Lower lobe of right lung (tissue), 2 donors: ENCODE measurements around the gene PTPRCAP. TPM values are rescaled to one million over a fixed set of nuclear protein-coding genes. Genes with fewer than 3 reads are reported as not detected.

Source experiments
- ATAC-seq, 2 donors: fragments of 200-7000 bp; cut with Tn5 transposase; one replicate each; pipeline ENCODE4 v1.9.1; 2020 to 2022; ENCODE audit warnings: mild to moderate bottlenecking in 2 of 2, moderate library complexity in 2 of 2
- DNase-seq: peaks from one replicate; pipeline ENCODE4 v3.0.0-alpha.2; 2020
- H3K27ac ChIP-seq: fragments of 200-600 bp; one replicate; pipeline ENCODE4 v1.8.0; 2022
- H3K27me3 ChIP-seq: fragments of 200-600 bp; one replicate; pipeline ENCODE4 v1.8.0; 2022; ENCODE audit warnings: low read depth
- H3K36me3 ChIP-seq: fragments of 200-600 bp; one replicate; pipeline ENCODE4 v1.8.0; 2022; ENCODE audit warnings: mild to moderate bottlenecking
- H3K4me1 ChIP-seq: fragments of 200-600 bp; one replicate; pipeline ENCODE4 v1.8.0; 2022
- H3K4me3 ChIP-seq: fragments of 200-600 bp; one replicate; pipeline ENCODE4 v1.8.0; 2022; ENCODE audit warnings: mild to moderate bottlenecking
- H3K9me3 ChIP-seq: fragments of 200-600 bp; one replicate; pipeline ENCODE4 v1.8.0; 2022
- CTCF ChIP-seq: fragments of 200-600 bp; IDR thresholded peaks from one replicate; pipeline ENCODE4 v1.8.0; 2022; ENCODE audit warnings: antibody characterized with exemption, mild to moderate bottlenecking
- intact Hi-C: fragments of 100-400 bp; cut with DNase I; formaldehyde crosslinking; loops from one replicate; pipeline ENCODE4 v1.11.0; 2022
- total RNA-seq: library from RNA; stranded (reverse); fragmentation: NEBNext Ultra II Directional; extraction: Animal tissue kit (Norgen Biotek cat#: 25700); gene quantifications from one replicate; pipeline ENCODE4 v1.2.1, GENCODE V29; 2021
- donor health status: DM: no; HTN: yes; CAD: no; lungs with severe emphysema.

PTPRCAP gene
- total RNA-seq, 1 donor from 2014 or later, result 15.7 TPM

DNA sequence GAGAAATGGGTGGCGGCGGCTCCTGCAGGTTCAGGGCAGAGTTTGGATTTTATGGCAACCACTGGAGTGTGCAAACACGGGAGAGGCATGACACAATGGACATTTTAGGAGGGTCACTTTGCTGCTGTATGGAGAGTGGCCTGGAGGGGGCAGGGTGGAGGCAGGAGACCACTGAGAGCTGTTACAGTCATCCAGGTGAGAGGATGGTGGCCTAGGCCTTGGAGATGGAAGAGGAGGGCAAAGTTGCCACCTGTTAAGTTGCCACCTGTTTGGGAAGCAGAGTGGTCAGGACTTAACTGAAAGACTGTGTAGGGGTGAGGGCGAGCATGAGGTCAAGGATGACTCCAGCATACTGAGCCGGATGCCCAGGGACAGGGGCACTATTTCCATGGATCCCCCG, 48.0 kb downstream of the PTPRCAP start:
- intact Hi-C loops, result loop anchor here (5.0 kb wide), 1 partner anchor 37 kb away; the partner anchor contains the start of gene POLD4
- H3K4me3 ChIP-seq, result no peak overlapping the region
- DNase-seq (no peak), ATAC-seq (no peak)
- H3K9me3 ChIP-seq, result no peaks in the 10 kb centered on the region
- H3K36me3 ChIP-seq, result no peaks in the 10 kb centered on the region
- peak; percentile 44 for TF ChIP-seq CTCF
- H3K27ac ChIP-seq, result no peak overlapping the region
- H3K27me3 ChIP-seq, result no peaks in the 10 kb centered on the region
- peaks cover 16% of the 10 kb centered on the region for H3K4me1 ChIP-seq

- intact Hi-C loops, result loop anchor here (5.0 kb wide), 1 partner anchor 35 kb away; the partner anchor contains the start of gene POLD4
- no peaks in the 10 kb centered on the region for H3K27me3 ChIP-seq
- H3K4me1 ChIP-seq, result peaks cover 15% of the 10 kb centered on the region
- DNase-seq (no peak), ATAC-seq (no peak)
- H3K27ac ChIP-seq, result no peak overlapping the region
- no peaks in the 10 kb centered on the region for H3K9me3 ChIP-seq
- TF ChIP-seq CTCF, result no peak
- H3K36me3 ChIP-seq, result no peaks in the 10 kb centered on the region
- H3K4me3 ChIP-seq, result no peak overlapping the region
Observed at GRCh38 chr11:67387518-67387917, 50.0 kb downstream of the PTPRCAP start.

GRCh38 chr11:67387069-67387468, 50.4 kb downstream of the PTPRCAP start:
- Histone ChIP-seq H3K4me1 (peaks cover 15% of the 10 kb centered on the region), H3K36me3 (no peaks in the 10 kb centered on the region), H3K27ac (no peak overlapping the region), H3K27me3 (no peaks in the 10 kb centered on the region), H3K9me3 (no peaks in the 10 kb centered on the region), H3K4me3 (no peak overlapping the region)
- TF ChIP-seq CTCF, result no peak
- no peak for ATAC-seq
- intact Hi-C loops, result loop anchor here (5.0 kb wide), 1 partner anchor 35 kb away; the partner anchor contains the start of gene POLD4
- no peak for DNase-seq

Other genes starting within 250 kb of the PTPRCAP start
- 101 TPM for gene GRK2, start 171.2 kb downstream of the PTPRCAP start, total RNA-seq
- 66.9 TPM for gene ANKRD13D, start 148.4 kb downstream of the PTPRCAP start, total RNA-seq
- 37.7 TPM for gene SSH3, start 134.2 kb downstream of the PTPRCAP start, total RNA-seq
- gene POLD4, start 84.1 kb downstream of the PTPRCAP start, total RNA-seq, result 86.6 TPM
- gene CLCF1, start 64.1 kb downstream of the PTPRCAP start, total RNA-seq, result 3.7 TPM
- gene RAD9A, start 45.7 kb downstream of the PTPRCAP start, total RNA-seq, result 28.9 TPM
- 144 TPM for gene PPP1CA, start 35.8 kb downstream of the PTPRCAP start, total RNA-seq
- gene TBC1D10C, start 33.6 kb downstream of the PTPRCAP start, total RNA-seq, result 45.3 TPM
- gene CARNS1, start 22.0 kb downstream of the PTPRCAP start, total RNA-seq, result 0.71 TPM
- gene RPS6KB2, start 9.2 kb downstream of the PTPRCAP start, total RNA-seq, result 42.1 TPM
- gene CORO1B, start 5.8 kb upstream of the PTPRCAP start, total RNA-seq, result 150 TPM
- not detected for gene GPR152, start 15.0 kb upstream of the PTPRCAP start, total RNA-seq
- 4.0 TPM for gene CABP4, start 17.7 kb upstream of the PTPRCAP start, total RNA-seq
- 49.1 TPM for gene TMEM134, start 31.6 kb upstream of the PTPRCAP start, total RNA-seq
- 85.2 TPM for gene AIP, start 45.3 kb upstream of the PTPRCAP start, total RNA-seq
- 54.1 TPM for gene PITPNM1, start 67.7 kb upstream of the PTPRCAP start, total RNA-seq
- 79.7 TPM for gene CDK2AP2, start 70.5 kb upstream of the PTPRCAP start, total RNA-seq
- gene CABP2, start 85.8 kb upstream of the PTPRCAP start, total RNA-seq, result not detected
- gene GSTP1, start 146.1 kb upstream of the PTPRCAP start, total RNA-seq, result 677 TPM
- gene NDUFV1, start 169.3 kb upstream of the PTPRCAP start, total RNA-seq, result 143 TPM
- 8.8 TPM for gene NUDT8, start 192.3 kb upstream of the PTPRCAP start, total RNA-seq
- gene TBX10, start 202.1 kb upstream of the PTPRCAP start, total RNA-seq, result not detected
- not detected for gene ACY3, start 213.0 kb upstream of the PTPRCAP start, total RNA-seq
- gene ALDH3B2, start 236.9 kb upstream of the PTPRCAP start, total RNA-seq, result 0.65 TPM